Activated T-helper 17 cell treated with anti-CD3 and anti-CD28 coated beads, Interleukin-2, amount 50 U/mL, for 72 hours (primary cell): ENCODE data around the gene GDF10. TPM values are rescaled to one million over a fixed set of nuclear protein-coding genes. Genes with fewer than 3 reads are reported as not detected.
A peak's percentile ranks its signal among the peaks of the same experiment; 100 is the strongest.

Source experiments
- ATAC-seq: fragments of 150-1000 bp; cut with Tn5 transposase; replicated peaks from 2 replicates; pipeline ENCODE4 v1.10.0; 2021; ENCODE audit warnings: mild to moderate bottlenecking, moderate library complexity
- H3K27ac Mint-ChIP-seq: one replicate; pipeline ENCODE4 v1.8.0; 2022; ENCODE audit warnings: mixed read lengths
- H3K27me3 Mint-ChIP-seq: one replicate; pipeline ENCODE4 v1.8.0; 2022; ENCODE audit warnings: mixed read lengths
- H3K36me3 Mint-ChIP-seq: one replicate; pipeline ENCODE4 v1.8.0; 2022; ENCODE audit warnings: low read depth, mild to moderate bottlenecking, mixed read lengths
- H3K4me1 Mint-ChIP-seq: one replicate; pipeline ENCODE4 v1.8.0; 2022; ENCODE audit warnings: mixed read lengths
- H3K4me3 Mint-ChIP-seq: one replicate; pipeline ENCODE4 v1.8.0; 2022; ENCODE audit warnings: mild to moderate bottlenecking, mixed read lengths
- H3K9me3 Mint-ChIP-seq: one replicate; pipeline ENCODE4 v1.8.0; 2022; ENCODE audit warnings: mixed read lengths
- total RNA-seq, 2 donors: library from RNA; stranded (reverse); gene quantifications; one replicate each; pipeline ENCODE4 v1.2.3, GENCODE V29; 2022

GDF10 gene
- total RNA-seq, 2 donors from 2014 or later, result 0.45 TPM; not detected in 1

DNA sequence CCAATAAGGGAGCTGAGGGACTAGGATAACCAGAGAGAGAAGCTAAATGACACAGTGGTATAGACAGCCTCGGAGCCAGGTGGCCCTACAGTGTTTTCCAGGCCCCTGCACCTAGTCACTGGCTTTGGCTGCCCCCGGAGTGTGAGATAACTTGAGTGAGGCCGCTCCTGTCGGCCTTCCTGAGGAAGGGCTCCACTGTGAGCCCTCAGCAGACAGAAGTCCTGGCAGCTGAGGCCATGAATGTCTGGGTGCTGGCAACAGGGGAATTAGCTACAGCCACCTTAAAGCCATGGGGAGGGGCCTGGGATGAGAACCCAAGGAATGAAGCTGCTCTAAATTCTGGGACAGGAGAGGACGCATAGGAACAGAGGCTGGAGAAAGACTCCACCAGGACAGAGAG lies 4.6 kb upstream of the GDF10 start:
- no peaks in the 10 kb centered on the region for H3K36me3 Mint-ChIP-seq
- H3K27ac Mint-ChIP-seq, result no peak overlapping the region
- H3K4me3 Mint-ChIP-seq, result no peak overlapping the region
- H3K4me1 Mint-ChIP-seq, result no peaks in the 10 kb centered on the region
- H3K27me3 Mint-ChIP-seq, result peaks cover 9% of the 10 kb centered on the region
- ATAC-seq, result no peak
- H3K9me3 Mint-ChIP-seq, result no peaks in the 10 kb centered on the region

GRCh38 chr10:47296156-47296894 lies 3.7 kb upstream of the GDF10 start:
- no peak overlapping the region for H3K4me3 Mint-ChIP-seq
- H3K36me3 Mint-ChIP-seq, result no peaks in the 10 kb centered on the region
- no peaks in the 10 kb centered on the region for H3K9me3 Mint-ChIP-seq
- H3K4me1 Mint-ChIP-seq, result peaks cover 5% of the 10 kb centered on the region
- H3K27me3 Mint-ChIP-seq, result peaks cover 16% of the 10 kb centered on the region
- H3K27ac Mint-ChIP-seq, result no peak overlapping the region
- ATAC-seq, result no peak

- H3K36me3 Mint-ChIP-seq, result no peaks in the 10 kb centered on the region
- no peaks in the 10 kb centered on the region for H3K9me3 Mint-ChIP-seq
- H3K4me3 Mint-ChIP-seq, result no peak overlapping the region
- H3K27me3 Mint-ChIP-seq, result peaks cover 16% of the 10 kb centered on the region
- ATAC-seq, result no peak
- no peak overlapping the region for H3K27ac Mint-ChIP-seq
- peaks cover 5% of the 10 kb centered on the region for H3K4me1 Mint-ChIP-seq
These were observed 3.1 kb upstream of the GDF10 start for GRCh38 chr10:47296941-47297340.

DNA sequence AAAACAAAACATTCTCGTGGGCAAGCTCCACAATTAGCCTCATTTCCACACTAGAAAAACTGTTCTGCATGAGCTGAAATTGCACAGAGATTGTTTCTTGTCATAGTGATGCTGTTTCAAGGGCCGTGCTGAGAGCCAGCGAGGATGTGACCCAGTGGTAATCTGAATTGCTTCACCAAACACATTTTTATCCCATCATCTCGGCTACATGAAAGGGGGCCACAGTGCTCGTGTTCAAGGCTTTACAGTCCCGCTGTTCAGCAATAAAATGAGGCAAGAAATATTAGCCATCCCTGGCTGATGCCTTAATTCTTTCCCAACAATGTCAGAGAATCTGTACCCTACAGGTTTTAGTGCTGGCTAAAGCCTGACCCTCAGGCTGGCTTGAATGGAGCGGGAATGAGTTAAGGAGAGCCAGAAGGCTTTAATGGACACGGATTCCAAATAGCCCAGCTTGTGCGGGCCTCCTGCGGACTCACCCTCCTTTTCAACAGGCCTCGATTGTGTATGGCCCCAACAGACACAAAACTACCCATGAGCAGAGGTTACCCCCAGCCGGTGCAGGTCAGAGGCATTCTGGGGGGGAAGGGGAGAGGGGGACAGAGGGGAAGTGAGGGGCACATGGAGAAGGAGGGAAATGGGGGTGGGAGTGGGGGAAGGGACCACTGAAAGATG lies 2.0 kb upstream of the GDF10 start:
- Mint-ChIP-seq H3K27ac (no peak overlapping the region), H3K27me3 (peaks cover 16% of the 10 kb centered on the region), H3K4me1 (peaks cover 5% of the 10 kb centered on the region), H3K9me3 (no peaks in the 10 kb centered on the region), H3K36me3 (no peaks in the 10 kb centered on the region), H3K4me3 (no peak overlapping the region)
- no peak for ATAC-seq

DNA sequence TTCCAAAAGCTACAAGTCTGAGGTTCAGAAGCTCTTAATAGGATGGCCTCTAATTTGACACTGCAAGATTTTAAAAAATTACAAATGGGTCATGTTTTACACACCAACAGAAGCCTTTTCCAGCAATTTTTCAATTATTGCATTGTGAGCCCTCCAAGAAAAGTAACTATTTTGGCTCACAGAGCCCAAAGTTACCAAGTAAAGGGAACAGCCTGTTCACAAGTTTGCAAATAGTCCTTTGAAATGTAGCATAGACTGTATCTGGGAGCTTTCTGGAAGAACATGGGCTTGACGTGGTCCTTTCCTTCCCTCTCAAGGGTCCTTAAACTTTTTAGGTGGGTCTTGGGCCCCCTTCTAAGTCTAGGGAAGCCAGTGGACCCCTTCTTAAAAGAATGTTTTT lies 1.3 kb upstream of the GDF10 start:
- no peak overlapping the region for H3K27ac Mint-ChIP-seq
- H3K36me3 Mint-ChIP-seq, result no peaks in the 10 kb centered on the region
- ATAC-seq, result no peak
- peaks cover 16% of the 10 kb centered on the region for H3K27me3 Mint-ChIP-seq
- H3K4me3 Mint-ChIP-seq, result no peak overlapping the region
- no peaks in the 10 kb centered on the region for H3K9me3 Mint-ChIP-seq
- peaks cover 5% of the 10 kb centered on the region for H3K4me1 Mint-ChIP-seq

GRCh38 chr10:47300429-47300931 lies 483 bp downstream of the GDF10 start:
- no peak for ATAC-seq
- no peaks in the 10 kb centered on the region for H3K9me3 Mint-ChIP-seq
- H3K36me3 Mint-ChIP-seq, result no peaks in the 10 kb centered on the region
- H3K4me3 Mint-ChIP-seq, result peak overlapping the region; percentile 72
- H3K27me3 Mint-ChIP-seq, result peaks cover 12% of the 10 kb centered on the region
- H3K27ac Mint-ChIP-seq, result no peak overlapping the region
- H3K4me1 Mint-ChIP-seq, result peaks cover 5% of the 10 kb centered on the region

GRCh38 chr10:47301833-47302232 lies 1.8 kb downstream of the GDF10 start:
- H3K4me3 Mint-ChIP-seq, result no peak overlapping the region
- ATAC-seq, result no peak
- peaks cover 12% of the 10 kb centered on the region for H3K27me3 Mint-ChIP-seq
- no peaks in the 10 kb centered on the region for H3K9me3 Mint-ChIP-seq
- peaks cover 10% of the 10 kb centered on the region for H3K4me1 Mint-ChIP-seq
- H3K27ac Mint-ChIP-seq, result no peak overlapping the region
- H3K36me3 Mint-ChIP-seq, result no peaks in the 10 kb centered on the region

GRCh38 chr10:47303105-47303504 lies 3.1 kb downstream of the GDF10 start:
- Mint-ChIP-seq H3K9me3 (no peaks in the 10 kb centered on the region), H3K27ac (no peak overlapping the region)

DNA sequence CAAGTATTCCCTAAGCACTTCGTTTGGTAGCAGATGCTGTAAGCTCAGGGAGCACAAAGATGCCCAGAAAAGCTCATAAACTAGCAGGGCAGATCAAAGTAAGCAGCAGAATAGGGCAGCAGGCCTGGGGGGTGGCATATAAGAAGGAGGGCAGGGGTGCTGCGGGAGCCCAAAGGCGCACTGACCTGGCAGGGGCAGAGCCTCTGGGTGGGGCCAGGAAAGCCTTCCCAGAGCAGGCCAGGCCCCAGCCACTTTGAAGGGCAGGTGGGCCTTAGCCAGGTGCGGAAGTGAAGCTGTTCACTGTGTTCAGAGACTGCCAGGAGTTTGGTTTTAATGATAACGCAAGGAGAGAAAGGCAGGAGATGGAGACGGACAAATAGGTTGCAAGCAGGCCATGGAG lies 3.9 kb downstream of the GDF10 start:
- Mint-ChIP-seq H3K27me3 (peaks cover 12% of the 10 kb centered on the region), H3K4me3 (no peak overlapping the region), H3K4me1 (peaks cover 10% of the 10 kb centered on the region), H3K36me3 (no peaks in the 10 kb centered on the region), H3K27ac (no peak overlapping the region), H3K9me3 (no peaks in the 10 kb centered on the region)
- ATAC-seq, result no peak

More at GRCh38 chr10:47303105-47303504, 3.1 kb downstream of the GDF10 start:
- Mint-ChIP-seq H3K36me3 (no peaks in the 10 kb centered on the region), H3K27me3 (peaks cover 12% of the 10 kb centered on the region), H3K4me1 (peaks cover 10% of the 10 kb centered on the region), H3K4me3 (no peak overlapping the region)
- ATAC-seq, result no peak

GRCh38 chr10:47305566-47305965 lies 5.6 kb downstream of the GDF10 start:
- H3K27ac Mint-ChIP-seq, result no peak overlapping the region
- H3K9me3 Mint-ChIP-seq, result no peaks in the 10 kb centered on the region
- no peak overlapping the region for H3K4me3 Mint-ChIP-seq
- peaks cover 10% of the 10 kb centered on the region for H3K4me1 Mint-ChIP-seq
- no peaks in the 10 kb centered on the region for H3K36me3 Mint-ChIP-seq
- peaks cover 6% of the 10 kb centered on the region for H3K27me3 Mint-ChIP-seq
- ATAC-seq, result no peak

DNA sequence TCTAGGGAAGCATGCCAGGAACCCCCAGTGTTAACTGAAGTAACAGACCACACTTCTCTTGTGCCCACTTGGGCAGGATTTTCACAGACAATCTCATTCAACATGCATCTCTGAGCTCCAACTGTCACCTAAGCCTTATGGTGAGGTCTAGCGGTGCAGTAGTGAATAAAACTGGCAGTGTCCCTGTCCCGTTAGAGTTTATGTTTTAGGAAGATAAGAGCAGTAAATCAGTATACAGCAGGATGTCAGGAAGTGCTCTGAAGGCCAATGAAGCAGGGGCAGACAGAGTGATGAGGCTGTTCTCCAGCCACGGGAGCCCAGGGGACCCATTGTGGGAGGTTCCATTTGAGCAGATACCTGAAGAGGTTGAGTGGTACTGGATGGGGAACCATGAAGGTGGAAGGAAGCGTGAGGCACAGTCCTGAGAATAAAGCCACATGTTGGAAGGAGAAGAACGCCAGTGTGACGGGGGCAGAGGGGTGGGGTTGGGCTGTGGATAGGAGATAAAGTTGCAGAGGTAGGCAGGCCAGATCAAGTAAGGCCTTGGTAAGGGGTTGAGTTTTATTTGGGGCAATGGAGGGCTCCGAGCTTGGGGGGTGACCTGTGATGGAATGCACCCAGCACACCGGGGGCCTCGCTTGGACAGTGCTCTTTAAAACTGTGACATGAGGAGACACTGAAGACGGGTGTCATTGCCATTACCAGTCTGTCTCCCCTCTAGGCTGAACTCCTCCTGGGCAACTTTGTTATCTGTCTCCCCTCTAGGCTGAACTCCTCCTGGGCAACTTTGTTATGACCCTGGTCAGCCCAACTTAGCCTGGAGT lies 6.6 kb downstream of the GDF10 start:
- no peaks in the 10 kb centered on the region for H3K36me3 Mint-ChIP-seq
- no peaks in the 10 kb centered on the region for H3K9me3 Mint-ChIP-seq
- ATAC-seq, result no peak
- H3K4me3 Mint-ChIP-seq, result no peak overlapping the region
- no peaks in the 10 kb centered on the region for H3K27me3 Mint-ChIP-seq
- H3K4me1 Mint-ChIP-seq, result peaks cover 6% of the 10 kb centered on the region
- H3K27ac Mint-ChIP-seq, result no peak overlapping the region

- Mint-ChIP-seq H3K36me3 (no peaks in the 10 kb centered on the region), H3K4me1 (peaks cover 6% of the 10 kb centered on the region), H3K27me3 (no peaks in the 10 kb centered on the region), H3K9me3 (no peaks in the 10 kb centered on the region), H3K27ac (no peak overlapping the region), H3K4me3 (no peak overlapping the region)
- no peak for ATAC-seq
These were observed 7.4 kb downstream of the GDF10 start for GRCh38 chr10:47307381-47307780.

GRCh38 chr10:47308775-47309174 lies 8.8 kb downstream of the GDF10 start:
- H3K9me3 Mint-ChIP-seq, result no peaks in the 10 kb centered on the region
- H3K27ac Mint-ChIP-seq, result no peak overlapping the region
- H3K36me3 Mint-ChIP-seq, result no peaks in the 10 kb centered on the region
- peaks cover 6% of the 10 kb centered on the region for H3K4me1 Mint-ChIP-seq
- H3K4me3 Mint-ChIP-seq, result no peak overlapping the region
- no peak for ATAC-seq
- no peaks in the 10 kb centered on the region for H3K27me3 Mint-ChIP-seq

- H3K9me3 Mint-ChIP-seq, result no peaks in the 10 kb centered on the region
- H3K4me1 Mint-ChIP-seq, result peaks cover 6% of the 10 kb centered on the region
- no peak overlapping the region for H3K27ac Mint-ChIP-seq
- H3K36me3 Mint-ChIP-seq, result no peaks in the 10 kb centered on the region
- ATAC-seq, result no peak
- no peak overlapping the region for H3K4me3 Mint-ChIP-seq
- H3K27me3 Mint-ChIP-seq, result no peaks in the 10 kb centered on the region
These were observed 9.6 kb downstream of the GDF10 start for GRCh38 chr10:47309408-47310089.
